C4-2B (cell line): ENCODE data around the gene ELP1.
A peak's percentile ranks its signal among the peaks of the same experiment; 100 is the strongest.
"Not testable (repeated sequence)": the region's sequence is repeated elsewhere in the genome, so short reads cannot be mapped to it uniquely, and the experiment has no call there.

Source experiments
- H3K27ac ChIP-seq: fragments of 450-650 bp; 2 replicates; pipeline ENCODE4 v1.5.1; 2017
- CTCF ChIP-seq: fragments of 450-650 bp; conservative IDR thresholded peaks from 2 replicates; pipeline ENCODE4 v1.5.1; 2017; ENCODE audit warnings: mild to moderate bottlenecking
- ZFX ChIP-seq: fragments of 450-650 bp; IDR thresholded peaks from 2 replicates; pipeline ENCODE4 v1.6.1; 2017

Gene ELP1

GRCh38 chr9:108855888-108856287 is 78.0 kb downstream of the ELP1 start, which contains the start of gene ACTL7B:
ACTL7B (minus strand) TSS chr9:108855986; CDS start chr9:108855930, 56 bp downstream.
- no peak within 1 kb of the TSS for H3K27ac ChIP-seq
- TF ChIP-seq CTCF, result no peak
- TF ChIP-seq ZFX, result no peak

GRCh38 chr9:108855529-108855886 is 78.4 kb downstream of the ELP1 start:
- TF ChIP-seq CTCF (no peak), ZFX (no peak)
- no peak overlapping the region for H3K27ac ChIP-seq

GRCh38 chr9:108854641-108855528 is 79.0 kb downstream of the ELP1 start:
- H3K27ac ChIP-seq, result no peak overlapping the region
- TF ChIP-seq CTCF, result no peak
- no peak for TF ChIP-seq ZFX

DNA sequence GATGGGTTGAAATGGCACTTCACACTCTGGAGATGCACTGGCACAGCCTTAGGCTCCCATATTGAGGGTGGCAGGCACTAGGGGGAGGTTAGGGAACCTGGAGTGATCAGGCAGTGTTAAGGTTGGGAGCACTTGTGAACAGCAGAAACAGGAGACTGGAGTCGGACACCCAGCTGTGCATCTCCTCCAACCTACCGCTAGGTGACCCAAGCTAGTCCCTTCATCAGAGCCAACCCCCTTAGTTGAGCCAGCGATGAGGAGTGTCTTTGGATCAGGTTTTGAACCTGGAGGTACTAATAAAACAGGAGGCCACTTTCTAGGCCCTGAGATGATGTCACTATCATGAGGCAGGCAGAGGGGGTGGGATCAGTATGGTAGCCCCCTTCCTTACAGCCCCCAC is 79.8 kb downstream of the ELP1 start:
- H3K27ac ChIP-seq, result no peak overlapping the region
- TF ChIP-seq ZFX, result no peak
- no peak for TF ChIP-seq CTCF

GRCh38 chr9:108852079-108852478 is 81.8 kb downstream of the ELP1 start:
- no peak overlapping the region for H3K27ac ChIP-seq
- TF ChIP-seq ZFX (no peak), CTCF (no peak)

DNA sequence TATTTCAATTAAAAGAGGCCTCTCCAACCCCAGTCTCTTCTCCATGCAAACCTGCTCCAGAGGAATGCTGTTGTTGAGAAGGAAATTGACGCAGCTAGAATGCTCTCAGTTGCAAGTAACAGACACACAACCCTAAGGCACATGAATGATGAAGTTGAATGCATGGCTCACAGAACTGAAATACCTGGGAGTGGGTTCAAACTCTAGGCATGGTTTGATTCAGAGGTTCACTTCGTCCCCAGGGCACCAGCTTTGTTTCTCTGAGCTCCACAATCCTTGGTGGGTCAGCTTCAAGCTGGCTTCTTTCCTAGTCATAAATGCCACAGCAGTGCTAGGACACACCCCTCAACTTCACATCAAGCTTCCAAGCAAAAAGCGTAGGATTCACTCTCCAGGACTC is 82.8 kb downstream of the ELP1 start:
- no peak overlapping the region for H3K27ac ChIP-seq
- TF ChIP-seq CTCF (no peak), ZFX (no peak)

GRCh38 chr9:108850293-108850897 is 83.5 kb downstream of the ELP1 start:
- H3K27ac ChIP-seq, result no peak overlapping the region
- TF ChIP-seq ZFX, result no peak
- peak; percentile 71 for TF ChIP-seq CTCF

GRCh38 chr9:108848296-108848695 is 85.6 kb downstream of the ELP1 start:
- H3K27ac ChIP-seq, result not testable (repeated sequence)
